ENCODE data around the gene SLC50A1.

GRCh38 chr1:155177192-155177917 lies 41.7 kb downstream of the SLC50A1 start:
- TF ChIP-seq, protein P1, sequence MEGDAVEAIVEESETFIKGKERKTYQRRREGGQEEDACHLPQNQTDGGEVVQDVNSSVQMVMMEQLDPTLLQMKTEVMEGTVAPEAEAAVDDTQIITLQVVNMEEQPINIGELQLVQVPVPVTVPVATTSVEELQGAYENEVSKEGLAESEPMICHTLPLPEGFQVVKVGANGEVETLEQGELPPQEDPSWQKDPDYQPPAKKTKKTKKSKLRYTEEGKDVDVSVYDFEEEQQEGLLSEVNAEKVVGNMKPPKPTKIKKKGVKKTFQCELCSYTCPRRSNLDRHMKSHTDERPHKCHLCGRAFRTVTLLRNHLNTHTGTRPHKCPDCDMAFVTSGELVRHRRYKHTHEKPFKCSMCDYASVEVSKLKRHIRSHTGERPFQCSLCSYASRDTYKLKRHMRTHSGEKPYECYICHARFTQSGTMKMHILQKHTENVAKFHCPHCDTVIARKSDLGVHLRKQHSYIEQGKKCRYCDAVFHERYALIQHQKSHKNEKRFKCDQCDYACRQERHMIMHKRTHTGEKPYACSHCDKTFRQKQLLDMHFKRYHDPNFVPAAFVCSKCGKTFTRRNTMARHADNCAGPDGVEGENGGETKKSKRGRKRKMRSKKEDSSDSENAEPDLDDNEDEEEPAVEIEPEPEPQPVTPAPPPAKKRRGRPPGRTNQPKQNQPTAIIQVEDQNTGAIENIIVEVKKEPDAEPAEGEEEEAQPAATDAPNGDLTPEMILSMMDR (IDR thresholded peaks at IDR 0.05; ENCODE audit: low read length), result no peak
- TF ChIP-seq EZH2 (optimal IDR thresholded peaks at IDR 0.05; ENCODE audit: low read depth, low read length), result no peak

All from MM.1S (cell line).